SHP77 (cell line): ENCODE data around the gene ADGRL2.
"Not testable (repeated sequence)": the region's sequence is repeated elsewhere in the genome, so short reads cannot be mapped to it uniquely, and the experiment has no call there.

Experiments used
- DNase-seq, 2 experiments: peaks; one replicate each; lab custom pipeline; 2025; lab: John Stamatoyannopoulos, UW

The ADGRL2 gene

DNA sequence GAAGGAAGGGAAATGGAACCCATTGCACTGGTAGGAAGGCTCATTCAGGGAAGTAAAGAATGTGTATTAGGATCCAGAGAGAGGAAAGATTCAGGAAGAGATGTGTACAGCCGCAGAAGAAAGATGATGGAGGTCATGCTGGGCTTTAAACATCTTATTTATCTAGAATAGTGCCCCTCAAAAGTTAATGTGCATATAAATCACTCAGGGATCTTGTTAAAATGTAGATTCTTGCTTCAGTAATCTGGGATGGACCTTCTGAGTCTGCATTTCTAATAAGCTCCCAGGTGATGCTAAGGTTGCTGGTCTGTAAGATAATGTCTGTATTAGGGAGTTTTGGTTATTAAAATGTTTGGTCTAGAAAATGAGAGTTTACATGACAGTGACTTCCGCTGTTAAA, 46.3 kb downstream of the ADGRL2 start:
- no peak for DNase-seq

DNA sequence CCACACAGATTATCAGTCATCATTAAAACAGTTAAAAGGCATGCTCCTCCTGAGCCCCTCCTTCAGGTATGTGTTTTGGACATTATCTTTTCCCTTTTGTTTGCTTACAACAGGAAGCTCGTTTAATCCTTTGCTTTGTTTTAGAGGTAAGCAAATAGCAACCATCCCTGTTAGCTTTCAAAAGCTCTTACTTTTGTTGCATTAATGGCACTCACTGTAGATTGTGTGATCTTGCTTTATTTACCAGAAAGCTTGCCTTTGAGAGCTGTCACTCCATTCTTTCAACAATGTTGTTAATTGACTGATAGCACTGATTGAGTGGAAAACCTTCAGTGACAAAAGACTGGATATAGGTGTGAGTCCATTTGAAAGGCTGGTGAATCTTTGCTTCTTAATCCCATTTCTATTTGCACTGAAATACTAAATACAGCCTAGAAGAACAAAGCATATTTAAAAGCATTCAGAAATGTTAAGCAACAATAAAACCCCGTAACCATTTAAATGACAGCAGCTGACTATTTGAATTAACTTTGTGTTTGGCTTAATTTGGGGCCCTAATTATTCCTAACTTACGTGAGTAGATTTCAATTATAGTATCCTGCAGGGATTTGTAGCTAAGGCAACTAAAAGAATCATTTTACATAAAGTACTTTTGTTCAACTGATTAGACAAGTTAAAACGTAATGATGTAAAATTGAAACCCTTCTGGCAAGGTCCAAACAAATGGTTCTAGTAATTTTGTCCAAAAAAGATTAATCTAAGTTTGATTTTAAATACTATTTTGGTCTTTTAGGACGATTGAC, 48.3 kb downstream of the ADGRL2 start:
- DNase-seq, result no peak

- no peak for DNase-seq
Measured at GRCh38 chr1:81850031-81850430, 49.3 kb downstream of the ADGRL2 start.

- no peak for DNase-seq
Measured at GRCh38 chr1:81850495-81850894, 49.8 kb downstream of the ADGRL2 start.

DNA sequence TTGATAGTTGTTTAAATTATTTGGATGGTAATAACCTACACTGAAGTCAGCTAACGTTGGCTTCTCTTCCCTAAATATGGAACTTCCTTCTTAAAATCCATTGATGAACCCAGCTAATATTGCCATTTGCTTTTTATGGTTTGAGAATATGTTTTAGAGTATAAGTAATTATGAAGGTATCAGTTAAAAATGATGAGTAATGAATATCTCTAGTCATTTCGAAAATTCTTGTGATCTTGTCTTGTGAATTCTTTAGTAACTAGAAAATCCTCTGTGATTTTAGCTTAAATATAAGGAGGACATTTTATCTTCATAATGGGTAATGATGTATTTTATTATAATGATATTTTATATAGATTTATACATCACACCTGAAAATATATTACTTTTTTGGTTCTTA, 50.5 kb downstream of the ADGRL2 start:
- DNase-seq, result no peak

GRCh38 chr1:81852961-81853360, 52.2 kb downstream of the ADGRL2 start:
- DNase-seq, result no peak

- no peak for DNase-seq
Measured at GRCh38 chr1:81867235-81867634, 66.5 kb downstream of the ADGRL2 start.

- no peak for DNase-seq
Measured at GRCh38 chr1:81869307-81869706, 68.6 kb downstream of the ADGRL2 start.

DNA sequence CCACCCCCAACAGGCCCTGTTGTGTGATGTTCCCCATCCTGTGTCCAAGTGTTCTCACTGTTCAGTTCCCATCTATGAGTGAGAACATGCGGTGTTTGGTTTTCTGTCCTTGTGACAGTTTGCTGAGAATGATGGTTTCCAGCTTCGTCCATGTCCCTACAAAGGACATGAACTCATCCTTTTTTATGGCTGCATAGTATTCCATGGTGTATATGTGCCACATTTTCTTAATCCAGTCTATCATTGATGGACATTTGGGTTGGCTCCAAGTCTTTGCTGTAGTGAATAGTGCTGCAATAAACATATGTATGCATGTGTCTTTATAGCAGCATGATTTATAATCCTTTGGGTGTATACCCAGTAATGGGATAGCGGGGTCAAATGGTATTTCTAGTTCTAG, 70.4 kb downstream of the ADGRL2 start:
- not testable (repeated sequence) for DNase-seq

DNA sequence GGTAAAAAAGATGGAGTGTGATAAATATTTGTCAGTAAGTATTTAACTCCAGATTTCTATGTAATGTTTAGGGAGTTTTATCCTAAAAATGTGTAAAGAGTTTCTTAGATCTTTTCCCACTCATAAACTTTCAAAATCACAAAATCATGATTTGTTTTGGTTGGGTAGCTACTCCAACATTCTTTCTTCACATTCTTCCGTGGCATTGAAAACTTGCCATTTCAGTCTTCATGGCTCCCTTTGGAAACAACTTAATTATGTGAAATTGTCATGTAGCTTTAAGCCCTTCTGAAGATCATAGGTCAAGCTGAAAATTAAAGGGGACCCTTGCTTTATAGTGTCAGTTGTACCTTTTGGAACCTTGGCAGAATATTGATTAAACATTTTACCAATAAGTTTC, 73.2 kb downstream of the ADGRL2 start:
- no peak for DNase-seq

GRCh38 chr1:81874461-81874860, 73.7 kb downstream of the ADGRL2 start:
- DNase-seq, result no peak

- DNase-seq, result no peak
Measured at GRCh38 chr1:81874940-81875339, 74.2 kb downstream of the ADGRL2 start.

DNA sequence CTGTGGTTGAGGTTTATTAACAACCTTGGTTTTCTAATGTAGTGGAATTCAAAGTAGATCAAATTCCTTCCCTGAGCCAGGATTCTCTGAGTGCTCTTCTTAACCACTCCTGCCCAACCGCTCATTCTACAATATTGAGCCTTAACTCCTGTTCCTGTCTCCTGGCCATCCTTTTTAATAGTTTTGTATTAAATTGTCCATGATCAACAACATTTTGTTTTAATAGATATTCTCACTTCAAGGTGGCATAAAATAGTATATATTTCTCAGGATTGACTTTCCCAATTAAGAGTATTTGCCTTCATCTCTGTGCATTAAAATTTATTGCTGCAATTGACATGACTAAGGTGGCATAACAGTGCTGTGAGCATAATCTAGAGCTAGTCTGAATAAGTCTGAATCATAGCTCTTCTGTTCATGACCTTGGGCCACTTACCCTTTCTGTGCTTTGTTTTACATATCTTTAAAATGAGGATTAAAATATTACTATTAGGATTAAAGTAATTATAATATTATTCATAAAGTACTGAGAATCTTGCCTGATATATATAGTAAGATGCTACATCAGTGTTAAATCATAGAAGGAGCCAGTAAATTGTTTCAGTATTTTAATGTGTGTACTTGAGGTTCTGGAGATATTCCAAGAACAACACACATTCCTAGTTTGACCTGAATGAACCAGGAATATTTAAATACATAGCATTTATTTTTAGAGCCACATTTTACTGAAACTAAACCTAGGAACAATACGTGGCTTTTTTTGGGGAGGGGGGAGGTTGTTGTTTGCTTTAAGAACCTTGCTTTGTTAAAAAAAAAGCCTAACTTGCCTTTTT, 76.4 kb downstream of the ADGRL2 start:
- peak in 1 of 2 experiments; percentile 12 for DNase-seq

DNA sequence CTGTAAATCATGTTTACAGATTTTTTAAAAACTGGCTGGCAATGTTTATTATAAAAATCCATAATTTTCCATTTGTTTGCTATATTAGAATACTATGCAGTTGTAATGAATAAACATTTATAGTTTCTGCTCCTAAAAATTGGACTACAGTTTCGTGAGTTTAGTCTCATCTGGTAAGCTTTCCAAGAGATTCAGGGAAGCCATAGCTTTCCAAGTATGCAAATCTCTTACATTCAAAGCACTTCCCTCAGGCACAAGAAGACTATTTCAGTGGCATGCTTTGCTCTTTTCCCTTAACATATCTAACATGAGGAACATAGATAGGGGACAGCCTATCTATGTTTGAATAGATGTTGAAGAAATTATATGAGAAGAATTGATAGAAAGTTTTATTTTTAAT, 77.2 kb downstream of the ADGRL2 start:
- DNase-seq, result no peak

GRCh38 chr1:81878538-81878937, 77.8 kb downstream of the ADGRL2 start:
- DNase-seq, result no peak

GRCh38 chr1:81880781-81881180, 80.0 kb downstream of the ADGRL2 start:
- no peak for DNase-seq

GRCh38 chr1:81885291-81885690, 84.6 kb downstream of the ADGRL2 start:
- no peak for DNase-seq

- not testable (repeated sequence) for DNase-seq
Measured at GRCh38 chr1:81886292-81886691, 85.6 kb downstream of the ADGRL2 start.

GRCh38 chr1:81887421-81888144, 86.8 kb downstream of the ADGRL2 start:
- DNase-seq, result no peak

GRCh38 chr1:81889166-81889565, 88.4 kb downstream of the ADGRL2 start:
- no peak for DNase-seq

- no peak for DNase-seq
Measured at GRCh38 chr1:81894867-81895266, 94.1 kb downstream of the ADGRL2 start.

DNA sequence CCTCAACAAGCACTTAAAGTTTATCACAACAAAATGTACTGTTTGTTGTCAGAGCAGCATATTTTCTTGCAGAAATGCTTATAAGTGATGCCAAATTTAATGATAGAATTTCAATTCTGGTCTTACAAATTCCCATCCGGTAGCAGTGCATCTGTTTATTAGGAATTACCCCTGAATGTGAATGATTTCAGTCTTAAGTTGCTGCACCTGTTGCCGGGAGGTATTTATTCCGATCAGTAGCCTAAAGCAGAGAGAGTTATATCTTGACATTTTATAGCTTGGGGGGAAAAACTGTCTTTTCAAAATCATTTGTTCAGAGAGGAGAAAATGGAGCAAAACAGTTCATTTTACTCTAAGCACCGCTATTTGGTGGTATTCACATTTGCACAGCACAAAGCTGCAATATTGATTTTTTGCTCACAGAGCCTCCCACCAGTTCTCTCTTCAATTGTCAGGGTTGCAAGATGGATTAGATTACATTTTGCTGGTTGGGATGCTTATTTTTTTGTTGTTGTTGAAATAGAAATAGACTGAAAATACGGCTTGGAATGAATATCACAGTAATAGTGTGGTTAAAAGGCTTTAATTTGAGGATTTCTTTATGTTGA, 98.6 kb downstream of the ADGRL2 start:
- DNase-seq, result no peak
